HCT116 (cell line): ENCODE data around the gene LAMTOR5. TPM values are rescaled to one million over a fixed set of nuclear protein-coding genes. Genes with fewer than 3 reads are reported as not detected.

Source experiments
- ATAC-seq: fragments of 200-7000 bp; cut with Tn5 transposase; 2 replicates; pipeline ENCODE4 v1.9.1; 2020; ENCODE audit warnings: mild to moderate bottlenecking, moderate library complexity
- BruUV-seq: library from RNA; stranded (reverse); fragments of 400-500 nt; replicated peaks from 2 replicates; lab custom pipeline; 2021; lab: Mats Ljungman, UMichigan
- CTCF ChIA-PET: fragments of 300-600 bp; sonication (Branson Sonifier 250); formaldehyde crosslinking; loops from one replicate; lab custom pipeline; 2021; ENCODE audit warnings: antibody characterized with exemption; lab: Charles Lee
- POLR2A ChIA-PET: fragments of 300-600, 350-600 bp; sonication (Branson Sonifier 250); formaldehyde crosslinking; loops from one replicate; lab custom pipeline; 2021; ENCODE audit warnings: antibody characterized with exemption; lab: Charles Lee
- RAD21 ChIA-PET, 2 experiments: fragments of 300-600 bp; sonication (Branson Sonifier 250); formaldehyde crosslinking; loops; one replicate each; lab custom pipeline; 2023; ENCODE audit warnings: low total read pairs in 2 of 2; ENCODE audit not compliant: uncharacterized antibody in 2 of 2, unreplicated experiment in 2 of 2, low non-redundant PET in 1 of 2; lab: Charles Lee
- DNase-seq: peaks from one replicate; pipeline ENCODE4 v3.0.0-alpha.2; 2010; ENCODE audit warnings: low read depth, low spot score
- H2AFZ ChIP-seq: fragments of 200-600 bp; shearing (Covaris generic), sonication (generic); 2 replicates; pipeline ENCODE4 v1.6.1; 2017; ENCODE audit warnings: low read depth, mixed run types, mixed read lengths, antibody characterized with exemption, low read length; ENCODE audit not compliant: poor library complexity, severe bottlenecking
- H3K27ac ChIP-seq: 2 replicates; pipeline ENCODE4 v1.5.1; 2012; ENCODE audit warnings: low read depth, low read length
- H3K27me3 ChIP-seq: fragments of 200-600 bp; sonication (generic); 2 replicates; pipeline ENCODE4 v1.6.1; 2016; ENCODE audit warnings: mixed run types, low read length, mixed read lengths; ENCODE audit not compliant: insufficient read depth
- H3K36me3 ChIP-seq, 2 experiments: fragments of 200-500 bp in 1 of 2; fragments of 200-600 bp in 1 of 2; sonication (Bioruptor generic) in 1 of 2; sonication (generic) in 1 of 2; 2 replicates each; pipeline versions ENCODE4 v1.5.1 to v1.6.1; 2014 to 2016; ENCODE audit warnings: low read length in 2 of 2, inconsistent platforms in 1 of 2, mixed read lengths in 1 of 2, mixed run types in 1 of 2; ENCODE audit not compliant: insufficient read depth in 2 of 2, control insufficient read depth in 1 of 2
- H3K4me1 ChIP-seq, 2 experiments: fragments of 200-600 bp in 1 of 2; sonication (generic) in 1 of 2; 2 replicates each; pipeline versions ENCODE4 v1.5.1 to v1.6.1; 2012 to 2017; ENCODE audit warnings: low read length in 2 of 2, inconsistent platforms in 1 of 2, mild to moderate bottlenecking in 1 of 2, mixed read lengths in 1 of 2, mixed run types in 1 of 2, moderate library complexity in 1 of 2; ENCODE audit not compliant: insufficient read depth in 2 of 2, control insufficient read depth in 1 of 2
- H3K4me2 ChIP-seq: fragments of 200-600 bp; sonication (generic); 2 replicates; pipeline ENCODE4 v1.6.1; 2017; ENCODE audit warnings: mixed run types, low read length, mixed read lengths
- H3K4me3 ChIP-seq, 2 experiments: fragments of 200-600 bp in 1 of 2; sonication (generic) in 1 of 2; replicated peaks in 1 of 2; 2 replicates each; pipeline ENCODE4 v1.5.1; 2011 to 2016; ENCODE audit warnings: low read length in 2 of 2, control low read depth in 1 of 2, low read depth in 1 of 2, mild to moderate bottlenecking in 1 of 2, mixed read lengths in 1 of 2, mixed run types in 1 of 2
- H3K79me2 ChIP-seq: fragments of 200-600 bp; sonication (generic); 2 replicates; pipeline ENCODE4 v1.6.1; 2017; ENCODE audit warnings: mild to moderate bottlenecking, mixed run types, low read length, moderate library complexity, mixed read lengths; ENCODE audit not compliant: insufficient read depth
- H3K9ac ChIP-seq: fragments of 200-600 bp; sonication (generic); 2 replicates; pipeline ENCODE4 v1.6.1; 2016; ENCODE audit warnings: low read length, mixed read lengths
- H3K9me2 ChIP-seq: fragments of 200-600 bp; sonication (generic), shearing (Covaris generic); 2 replicates; pipeline ENCODE4 v1.6.1; 2017; ENCODE audit warnings: mixed run types, mild to moderate bottlenecking, moderate library complexity; ENCODE audit not compliant: insufficient read depth
- H3K9me3 ChIP-seq, 2 experiments: fragments of 200-500 bp in 1 of 2; fragments of 200-600 bp in 1 of 2; sonication (Bioruptor generic) in 1 of 2; sonication (generic) in 1 of 2; 2 replicates each; pipeline ENCODE4 v1.6.1; 2014 to 2017; ENCODE audit warnings: low read length in 2 of 2, mixed read lengths in 2 of 2, inconsistent platforms in 1 of 2, low read depth in 1 of 2, mild to moderate bottlenecking in 1 of 2, mixed run types in 1 of 2, moderate library complexity in 1 of 2; ENCODE audit not compliant: control insufficient read depth in 1 of 2, insufficient read depth in 1 of 2
- H4K20me1 ChIP-seq: fragments of 200-600 bp; sonication (generic), shearing (Covaris generic); 2 replicates; pipeline ENCODE4 v1.6.1; 2017; ENCODE audit warnings: mixed run types, mild to moderate bottlenecking, moderate library complexity; ENCODE audit not compliant: insufficient read depth
- ATF3 ChIP-seq: IDR thresholded peaks from 2 replicates; pipeline ENCODE4 v1.6.1; 2012
- EGR1 ChIP-seq: IDR thresholded peaks from 2 replicates; pipeline ENCODE4 v1.6.1; 2012; ENCODE audit warnings: low read depth
- ELF1 ChIP-seq: IDR thresholded peaks from 2 replicates; pipeline ENCODE4 v1.6.1; 2012; ENCODE audit warnings: low read depth, borderline replicate concordance
- EZH2 ChIP-seq: fragments of 200-600 bp; sonication (generic); IDR thresholded peaks from 2 replicates; pipeline ENCODE4 v1.6.1; 2017; ENCODE audit warnings: antibody characterized with exemption, mixed run types
- EZH2phosphoT487 ChIP-seq: fragments of 200-600 bp; IDR thresholded peaks from 2 replicates; pipeline ENCODE4 v1.6.1; 2018; ENCODE audit warnings: antibody characterized with exemption, borderline replicate concordance
- FOSL1 ChIP-seq: IDR thresholded peaks from 2 replicates; pipeline ENCODE4 v1.6.1; 2012; ENCODE audit warnings: low read depth
- JUND ChIP-seq: IDR thresholded peaks from 2 replicates; pipeline ENCODE4 v1.6.1; 2012
- MAX ChIP-seq: IDR thresholded peaks from 2 replicates; pipeline ENCODE4 v1.6.1; 2012
- POLR2A ChIP-seq: IDR thresholded peaks from 2 replicates; pipeline ENCODE4 v1.7.0; 2011; ENCODE audit warnings: borderline replicate concordance; ENCODE audit not compliant: insufficient read depth, insufficient read length; ENCODE audit errors: extremely low read depth
- RAD21 ChIP-seq: IDR thresholded peaks from 2 replicates; pipeline ENCODE4 v1.6.1; 2012; ENCODE audit warnings: low read depth, mild to moderate bottlenecking
- REST ChIP-seq: IDR thresholded peaks from 2 replicates; pipeline ENCODE4 v1.6.1; 2012; ENCODE audit warnings: low read depth
- SP1 ChIP-seq: IDR thresholded peaks from 2 replicates; pipeline ENCODE4 v1.6.1; 2012; ENCODE audit warnings: low read depth
- SRF ChIP-seq: IDR thresholded peaks from 2 replicates; pipeline ENCODE4 v1.6.1; 2012; ENCODE audit warnings: low read depth
- TCF7L2 ChIP-seq: IDR thresholded peaks from 2 replicates; pipeline ENCODE4 v1.7.0; 2011; ENCODE audit warnings: borderline replicate concordance, inconsistent platforms; ENCODE audit not compliant: insufficient read depth, insufficient read length; ENCODE audit errors: extremely low read depth
- YY1 ChIP-seq: IDR thresholded peaks from 2 replicates; pipeline ENCODE4 v1.6.1; 2011; ENCODE audit warnings: low read length, low read depth, moderate library complexity, mild to moderate bottlenecking; ENCODE audit not compliant: insufficient replicate concordance; ENCODE audit errors: extremely low read depth
- ZBTB33 ChIP-seq: IDR thresholded peaks from 2 replicates; pipeline ENCODE4 v1.6.1; 2011; ENCODE audit warnings: mild to moderate bottlenecking, low read length, moderate library complexity; ENCODE audit not compliant: insufficient replicate concordance; ENCODE audit errors: extremely low read depth
- ZNF274 ChIP-seq: fragments of 200-500 bp; sonication (Bioruptor generic); IDR thresholded peaks from 2 replicates; pipeline ENCODE4 v1.6.1; 2014; ENCODE audit warnings: mild to moderate bottlenecking, low read depth, low read length, inconsistent platforms
- intact Hi-C: fragments of 100-400 bp; cut with micrococcal nuclease; formaldehyde crosslinking; loops from 2 replicates; pipeline ENCODE4 v1.10.0; 2022
- total RNA-seq: library from RNA; stranded (reverse); gene quantifications from one replicate; pipeline ENCODE4 v1.2.1, GENCODE V29; 2021; ENCODE audit not compliant: unreplicated experiment

The LAMTOR5 gene
- total RNA-seq, 1 experiment from 2014 or later, result 137 TPM

- POLR2A ChIA-PET, result no interaction called here
- no peak overlapping the region for H3K4me3 ChIP-seq
- ATAC-seq, result no peak
- RAD21 ChIA-PET, result no interaction called here
- H3K4me2 ChIP-seq, result no peak overlapping the region
- no peak overlapping the region for H3K9ac ChIP-seq
- H3K79me2 ChIP-seq, result no peaks in the 10 kb centered on the region
- TF ChIP-seq EZH2, result no peak
- no peak for TF ChIP-seq SP1
- no peak for TF ChIP-seq POLR2A
- TF ChIP-seq SRF, result no peak
- no peak for TF ChIP-seq JUND
- TF ChIP-seq ZNF274, result no peak
- TF ChIP-seq EZH2phosphoT487, result no peak
- no peak for TF ChIP-seq REST
- TF ChIP-seq FOSL1, result no peak
- TF ChIP-seq ELF1, result no peak
- TF ChIP-seq EGR1, result no peak
- TF ChIP-seq MAX, result no peak
- no peak for TF ChIP-seq ZBTB33
- TF ChIP-seq ATF3, result no peak
- TF ChIP-seq RAD21, result no peak
- TF ChIP-seq YY1, result no peak
- TF ChIP-seq TCF7L2, result no peak
- CTCF ChIA-PET, result no interaction called here
- intact Hi-C loops, result no loop called here
- H3K9me3 ChIP-seq, result no peaks in the 10 kb centered on the region
- BruUV-seq, result no TSS peak
- H3K4me1 ChIP-seq, result peaks cover 0 to 9% of the 10 kb centered on the region in 2 experiments; a peak in 1 of 4 replicates
- no peak overlapping the region for H2AFZ ChIP-seq
- DNase-seq, result no peak
- H3K27ac ChIP-seq, result no peak overlapping the region
- peaks cover 16 to 21% of the 10 kb centered on the region in 2 experiments; a peak in 3 of 4 replicates for H3K36me3 ChIP-seq
- H3K27me3 ChIP-seq, result no peaks in the 10 kb centered on the region
- no peaks in the 10 kb centered on the region for H3K9me2 ChIP-seq
- no peaks in the 10 kb centered on the region for H4K20me1 ChIP-seq
These were observed 26.7 kb downstream of the LAMTOR5 start for GRCh38 chr1:110380672-110381283.
